ENCODE measurements around the gene EPSTI1. TPM values are rescaled to one million over a fixed set of nuclear protein-coding genes. Genes with fewer than 3 reads are reported as not detected.

Gene EPSTI1
- total RNA-seq, 1 donor from 2014 or later = 6.0 TPM

DNA sequence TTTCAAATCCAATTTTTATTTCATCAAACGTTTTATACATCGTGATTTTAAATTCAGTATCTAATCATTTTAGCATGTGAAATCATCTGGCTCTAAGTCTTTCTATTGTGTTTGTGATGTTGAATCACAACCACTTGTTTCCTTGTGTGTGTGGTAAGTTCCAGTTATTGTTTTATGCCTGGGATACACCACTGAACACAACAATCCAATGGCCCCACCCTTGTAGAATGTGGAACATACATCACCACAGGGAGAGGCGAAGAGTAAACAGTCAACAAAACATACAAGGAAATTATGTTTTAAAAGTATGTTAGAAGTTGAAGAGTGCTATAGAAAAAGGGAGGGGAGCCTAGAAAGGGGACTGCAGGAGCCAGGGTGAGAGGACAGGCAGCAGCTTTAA, 100.5 kb downstream of the EPSTI1 start:
- no peaks in the 10 kb centered on the region for H3K4me1 Mint-ChIP-seq (ENCODE audit: low read depth)
- H3K36me3 Mint-ChIP-seq (ENCODE audit: insufficient read depth) = no peaks in the 10 kb centered on the region
- TF ChIP-seq, protein P1, sequence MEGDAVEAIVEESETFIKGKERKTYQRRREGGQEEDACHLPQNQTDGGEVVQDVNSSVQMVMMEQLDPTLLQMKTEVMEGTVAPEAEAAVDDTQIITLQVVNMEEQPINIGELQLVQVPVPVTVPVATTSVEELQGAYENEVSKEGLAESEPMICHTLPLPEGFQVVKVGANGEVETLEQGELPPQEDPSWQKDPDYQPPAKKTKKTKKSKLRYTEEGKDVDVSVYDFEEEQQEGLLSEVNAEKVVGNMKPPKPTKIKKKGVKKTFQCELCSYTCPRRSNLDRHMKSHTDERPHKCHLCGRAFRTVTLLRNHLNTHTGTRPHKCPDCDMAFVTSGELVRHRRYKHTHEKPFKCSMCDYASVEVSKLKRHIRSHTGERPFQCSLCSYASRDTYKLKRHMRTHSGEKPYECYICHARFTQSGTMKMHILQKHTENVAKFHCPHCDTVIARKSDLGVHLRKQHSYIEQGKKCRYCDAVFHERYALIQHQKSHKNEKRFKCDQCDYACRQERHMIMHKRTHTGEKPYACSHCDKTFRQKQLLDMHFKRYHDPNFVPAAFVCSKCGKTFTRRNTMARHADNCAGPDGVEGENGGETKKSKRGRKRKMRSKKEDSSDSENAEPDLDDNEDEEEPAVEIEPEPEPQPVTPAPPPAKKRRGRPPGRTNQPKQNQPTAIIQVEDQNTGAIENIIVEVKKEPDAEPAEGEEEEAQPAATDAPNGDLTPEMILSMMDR (IDR thresholded peaks at IDR 0.05; ENCODE audit: unreplicated experiment) = no peak
- H3K4me3 Mint-ChIP-seq (ENCODE audit: low read depth) = no peak overlapping the region
- no peaks in the 10 kb centered on the region for H3K27me3 Mint-ChIP-seq
- no peak for DNase-seq (ENCODE audit: low spot score, unreplicated experiment)
- no peak overlapping the region for H3K27ac Mint-ChIP-seq
- H3K9me3 Mint-ChIP-seq (ENCODE audit: low read depth) = no peaks in the 10 kb centered on the region

DNA sequence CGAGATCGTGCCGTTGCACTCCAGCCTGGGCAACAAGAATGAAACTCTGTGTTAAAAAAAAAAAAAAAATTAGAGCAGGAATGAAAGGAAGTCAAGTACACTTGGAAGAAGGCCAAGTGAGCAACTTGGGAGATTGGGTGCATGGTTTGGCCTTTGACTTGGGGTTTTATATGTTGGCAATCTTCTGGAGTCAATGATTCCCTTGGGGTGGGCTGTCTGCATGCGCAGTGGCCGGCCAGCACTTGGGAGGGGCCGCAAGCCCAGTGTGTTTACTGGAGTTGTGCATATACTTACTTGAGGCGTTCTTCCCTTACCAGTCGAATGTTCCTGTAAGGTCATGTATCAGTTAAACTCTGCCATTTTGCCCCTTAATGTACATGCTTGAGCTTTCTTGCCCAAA, 106.7 kb downstream of the EPSTI1 start:
- DNase-seq (ENCODE audit: low spot score, unreplicated experiment) = no peak
- H3K4me3 Mint-ChIP-seq (ENCODE audit: low read depth) = no peak overlapping the region
- TF ChIP-seq, protein P1 (IDR thresholded peaks at IDR 0.05; ENCODE audit: unreplicated experiment) = no peak
- no peaks in the 10 kb centered on the region for H3K36me3 Mint-ChIP-seq (ENCODE audit: insufficient read depth)
- peaks cover 4% of the 10 kb centered on the region for H3K4me1 Mint-ChIP-seq (ENCODE audit: low read depth)
- H3K27me3 Mint-ChIP-seq = peaks cover 5% of the 10 kb centered on the region
- H3K9me3 Mint-ChIP-seq (ENCODE audit: low read depth) = no peaks in the 10 kb centered on the region
- no peak overlapping the region for H3K27ac Mint-ChIP-seq

DNA sequence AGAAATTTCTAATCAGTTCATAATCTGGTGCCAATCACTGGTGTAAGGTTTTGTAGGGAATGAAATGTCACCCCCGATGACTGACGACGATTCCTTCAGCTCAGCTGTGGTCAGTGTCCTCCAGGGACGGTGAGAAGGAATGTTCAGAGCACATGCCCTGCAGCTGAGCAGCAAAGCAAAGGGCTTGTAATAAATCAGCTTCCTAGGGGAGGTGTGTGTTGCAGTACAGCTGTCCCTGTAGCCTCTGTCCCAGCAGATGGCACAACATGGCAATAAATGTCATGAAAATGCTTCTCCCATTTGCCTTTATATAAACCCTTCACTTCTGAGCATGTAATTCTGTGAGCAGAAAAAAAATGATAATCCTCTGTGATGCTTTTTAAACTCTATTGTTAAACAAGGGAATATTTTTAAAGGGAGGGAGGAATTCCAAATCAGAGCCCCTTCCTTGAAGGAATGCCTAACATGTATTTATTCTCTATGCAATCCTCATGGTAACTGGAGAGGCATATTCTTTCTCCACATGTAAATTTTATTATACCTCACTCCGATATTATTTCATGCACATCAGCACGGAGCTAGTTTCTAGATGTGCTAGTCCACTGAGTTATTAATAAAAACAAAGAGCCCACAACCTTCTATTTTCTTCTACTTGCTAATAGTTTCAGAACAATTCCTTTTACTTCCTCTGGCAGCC, 108.1 kb downstream of the EPSTI1 start:
- Mint-ChIP-seq H3K27ac (no peak overlapping the region), H3K4me3 (ENCODE audit: low read depth) (no peak overlapping the region), H3K4me1 (ENCODE audit: low read depth) (peaks cover 4% of the 10 kb centered on the region), H3K27me3 (peaks cover 11% of the 10 kb centered on the region), H3K9me3 (ENCODE audit: low read depth) (no peaks in the 10 kb centered on the region), H3K36me3 (ENCODE audit: insufficient read depth) (no peaks in the 10 kb centered on the region)
- TF ChIP-seq, protein P1 (IDR thresholded peaks at IDR 0.05; ENCODE audit: unreplicated experiment) = no peak
- no peak for DNase-seq (ENCODE audit: low spot score, unreplicated experiment)

DNA sequence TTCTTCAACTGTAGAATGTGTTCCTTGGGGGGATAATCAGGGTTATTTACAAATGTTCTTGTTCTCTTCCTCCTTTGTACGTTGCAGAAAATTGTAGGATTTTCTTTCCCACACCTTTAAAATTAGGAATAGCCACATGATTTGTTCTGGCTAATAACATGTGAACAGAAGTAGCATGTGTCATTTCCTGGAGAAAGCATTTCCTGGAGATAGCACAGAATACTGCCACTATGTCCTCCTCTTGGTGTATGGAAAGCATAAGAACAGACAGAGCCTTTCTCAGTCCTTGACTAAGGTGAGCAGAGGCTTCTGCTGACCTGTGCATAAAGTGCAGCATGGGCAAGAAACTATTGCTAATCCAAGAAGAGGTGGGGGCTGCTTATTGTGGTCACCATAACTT, 108.9 kb downstream of the EPSTI1 start:
- DNase-seq (ENCODE audit: low spot score, unreplicated experiment) = no peak
- Mint-ChIP-seq H3K4me1 (ENCODE audit: low read depth) (peaks cover 4% of the 10 kb centered on the region), H3K27me3 (peaks cover 14% of the 10 kb centered on the region), H3K4me3 (ENCODE audit: low read depth) (no peak overlapping the region), H3K9me3 (ENCODE audit: low read depth) (peaks cover 3% of the 10 kb centered on the region), H3K36me3 (ENCODE audit: insufficient read depth) (peaks cover 1% of the 10 kb centered on the region), H3K27ac (no peak overlapping the region)
- TF ChIP-seq, protein P1 (IDR thresholded peaks at IDR 0.05; ENCODE audit: unreplicated experiment) = no peak

DNA sequence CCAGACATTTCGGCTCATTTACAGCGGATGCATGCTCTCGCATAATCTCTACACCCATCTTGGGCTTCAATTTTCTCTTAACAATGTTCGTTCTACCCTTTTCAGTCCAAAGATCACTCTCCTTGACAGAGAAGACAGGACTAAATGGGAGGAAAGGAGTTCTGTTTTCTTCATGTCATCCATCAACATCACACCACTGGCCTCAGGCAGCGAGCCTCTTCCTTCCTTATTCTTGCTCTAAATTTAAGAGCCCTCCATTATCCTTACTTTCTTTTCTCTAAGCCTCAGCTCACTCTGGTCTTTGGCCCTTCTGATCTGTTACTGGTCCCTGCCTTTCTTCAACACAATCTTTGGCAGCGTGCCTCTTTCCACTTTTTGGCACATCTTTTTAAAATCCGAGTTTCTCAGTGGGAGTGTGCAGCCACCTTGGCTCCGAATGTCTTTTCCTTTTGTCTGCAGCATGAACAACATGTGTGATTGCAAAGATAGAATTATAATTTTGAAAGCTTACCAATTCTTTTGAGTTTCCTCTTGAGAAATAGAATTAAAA, 111.9 kb downstream of the EPSTI1 start:
- peaks cover 19% of the 10 kb centered on the region for H3K4me1 Mint-ChIP-seq (ENCODE audit: low read depth)

More for the DNA sequence above, 111.9 kb downstream of the EPSTI1 start:
- DNase-seq (ENCODE audit: low spot score, unreplicated experiment) = no peak
- Mint-ChIP-seq H3K9me3 (ENCODE audit: low read depth) (peaks cover 3% of the 10 kb centered on the region), H3K27me3 (peaks cover 18% of the 10 kb centered on the region), H3K27ac (no peak overlapping the region), H3K36me3 (ENCODE audit: insufficient read depth) (peaks cover 1% of the 10 kb centered on the region), H3K4me3 (ENCODE audit: low read depth) (no peak overlapping the region)
- TF ChIP-seq, protein P1 (IDR thresholded peaks at IDR 0.05; ENCODE audit: unreplicated experiment) = no peak

Measured in progenitor cell of endocrine pancreas (in vitro differentiated cells).